Heart left ventricle (tissue), 13 donors: ENCODE results near the gene TSPYL6.

ENCODE experiments used
- CTCF ChIP-seq, 12 donors: fragments of 200-600 bp; sonication (generic) in 4 of 12; IDR thresholded peaks; one replicate each; pipeline versions ENCODE4 v1.5.0 to v1.8.0; 2018 to 2022; ENCODE audit warnings: antibody characterized with exemption in 12 of 12, mild to moderate bottlenecking in 5 of 12
- POLR2A ChIP-seq, 2 donors: fragments of 450-650 bp; IDR thresholded peaks; one replicate each; pipeline ENCODE4 v1.6.1; 2017; ENCODE audit warnings: antibody characterized with exemption in 2 of 2, mild to moderate bottlenecking in 2 of 2, moderate library complexity in 2 of 2
- donor health status: ischemic (EF 13 %, LVEDD 7.1; RV severe dilation, severe dysfunction).
- donor health status: DM: no; HTN: yes; CAD: no.
- donor health status: DM: no; HTN: no; CAD: no.
- donor health status: ischemic (EF 25% LVEDD 6.9; RV normal size, moderate dysfunction).
- donor health status: ischemic (EF 25% LVEDD 5.7; RV mildly dilated, moderate dysfunction).
- donor health status: ischemic (EF 35%, LVEDD 5.7; RV mildly dilated, moderate dysfunction).
- donor health status: nonischemic (EF 11% LVEDD 7.7; RV severe dilation, severe dysfunction).
- donor health status: DM: yes; HTN: yes; CAD: no.
- donor health status: PGD.
- donor health status: ischemic (EF 29% LVEDD 5.4; RV normal size, mild dysfunction).
- donor health status: nonischemic (EF 23%, LVEDD 6.1; RV moderate dilation, normal function).

DNA sequence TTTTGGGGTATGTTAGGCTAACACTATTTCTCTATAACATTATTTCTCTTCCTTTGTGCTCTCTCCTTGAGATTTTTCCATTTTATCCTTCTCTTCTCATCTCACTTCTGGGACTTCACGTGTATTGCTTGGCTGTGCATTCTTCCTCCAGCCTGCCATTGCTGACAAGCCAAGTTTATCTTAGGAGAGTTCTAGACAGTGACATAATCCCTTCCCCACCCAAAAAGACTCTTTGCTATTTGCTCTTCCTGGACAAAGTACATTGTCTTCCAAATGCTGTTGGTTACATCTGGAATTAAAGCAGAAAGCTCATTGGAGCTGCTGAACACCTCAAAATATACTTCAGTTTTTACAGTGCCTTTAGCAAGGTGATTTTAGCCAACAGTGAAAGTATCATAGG is 8.9 kb downstream of the TSPYL6 start:
- TF ChIP-seq CTCF (IDR thresholded peaks at IDR 0.05), result no peak
- TF ChIP-seq POLR2A (IDR thresholded peaks at IDR 0.05), result no peak
